IMR-90 (cell line): ENCODE results near the gene SELENOO. TPM values are rescaled to one million over a fixed set of nuclear protein-coding genes. Genes with fewer than 3 reads are reported as not detected.
A peak's percentile ranks its signal among the peaks of the same experiment; 100 is the strongest.

ENCODE experiments used
- ATAC-seq: fragments of 200-7000 bp; cut with Tn5 transposase; 2 replicates; pipeline ENCODE4 v1.9.1; 2020; ENCODE audit warnings: low read depth, mild to moderate bottlenecking, moderate library complexity
- BruUV-seq: library from RNA; stranded (reverse); fragments of 400-500 nt; replicated peaks from 2 replicates; lab custom pipeline; 2021; lab: Mats Ljungman, UMichigan
- CTCF ChIA-PET: fragments of 300-600 bp; formaldehyde crosslinking; extraction: SDS; loops from one replicate; lab custom pipeline; 2021; ENCODE audit warnings: antibody characterized with exemption; lab: Yijun Ruan, JAX
- POLR2A ChIA-PET: fragments of 300-600 bp; sonication (Branson Sonifier 250); formaldehyde crosslinking; loops from one replicate; lab custom pipeline; 2022; ENCODE audit warnings: antibody characterized with exemption; ENCODE audit not compliant: unreplicated experiment; lab: Charles Lee
- DNase-seq: peaks from one replicate; pipeline ENCODE4 v3.0.0; 2013
- H2AFZ ChIP-seq: replicated peaks from 2 replicates; pipeline ENCODE3; 2013; ENCODE audit warnings: low read length, mild to moderate bottlenecking; ENCODE audit not compliant: poor library complexity
- H2AK5ac ChIP-seq: 2 replicates; pipeline ENCODE4 v1.6.1; 2013; ENCODE audit warnings: low read depth, low read length, inconsistent platforms
- H2AK9ac ChIP-seq: replicated peaks from 2 replicates; pipeline ENCODE3; 2013; ENCODE audit warnings: mild to moderate bottlenecking, low read depth, low read length, moderate library complexity; ENCODE audit not compliant: poor library complexity
- H2BK120ac ChIP-seq: 2 replicates; pipeline ENCODE4 v1.6.1; 2013; ENCODE audit warnings: low read depth, low read length, inconsistent platforms
- H2BK15ac ChIP-seq: 3 replicates; pipeline ENCODE4 v1.6.1; 2013; ENCODE audit warnings: low read depth, low read length, inconsistent platforms
- H2BK20ac ChIP-seq: 2 replicates; pipeline ENCODE4 v1.6.1; 2013; ENCODE audit warnings: low read depth, mild to moderate bottlenecking, inconsistent platforms, low read length, moderate library complexity
- H2BK5ac ChIP-seq: 2 replicates; pipeline ENCODE4 v1.6.1; 2013; ENCODE audit warnings: mild to moderate bottlenecking, low read depth, low read length, inconsistent platforms; ENCODE audit not compliant: poor library complexity, severe bottlenecking
- H3K14ac ChIP-seq: replicated peaks from 2 replicates; pipeline ENCODE4 v1.6.1; 2013; ENCODE audit warnings: low read depth, low read length, inconsistent platforms
- H3K18ac ChIP-seq: 2 replicates; pipeline ENCODE4 v1.6.1; 2013; ENCODE audit warnings: low read depth, low read length, control low read depth
- H3K23ac ChIP-seq: 2 replicates; pipeline ENCODE4 v1.6.1; 2013; ENCODE audit warnings: low read depth, low read length, inconsistent platforms
- H3K27ac ChIP-seq: 2 replicates; pipeline ENCODE4 v1.5.1; 2013; ENCODE audit warnings: mild to moderate bottlenecking, control low read depth, low read length; ENCODE audit not compliant: insufficient read depth
- H3K27me3 ChIP-seq: 2 replicates; pipeline ENCODE4 v1.6.1; 2013; ENCODE audit warnings: low read length; ENCODE audit not compliant: control insufficient read depth, insufficient read depth
- H3K36me3 ChIP-seq: 2 replicates; pipeline ENCODE4 v1.6.1; 2013; ENCODE audit warnings: low read length, mixed read lengths; ENCODE audit not compliant: control insufficient read depth, insufficient read depth
- H3K4ac ChIP-seq: 2 replicates; pipeline ENCODE4 v1.6.1; 2013; ENCODE audit warnings: low read depth, low read length, inconsistent platforms
- H3K4me1 ChIP-seq: 2 replicates; pipeline ENCODE4 v1.6.1; 2013; ENCODE audit warnings: low read length, mixed read lengths; ENCODE audit not compliant: control insufficient read depth, insufficient read depth
- H3K4me2 ChIP-seq: 2 replicates; pipeline ENCODE4 v1.6.1; 2013; ENCODE audit warnings: low read depth, mild to moderate bottlenecking, control low read depth, low read length, moderate library complexity
- H3K4me3 ChIP-seq: 2 replicates; pipeline ENCODE4 v1.5.1; 2013; ENCODE audit warnings: low read depth, mild to moderate bottlenecking, control low read depth, low read length, moderate library complexity; ENCODE audit not compliant: insufficient read depth
- H3K56ac ChIP-seq: 2 replicates; pipeline ENCODE4 v1.6.1; 2013; ENCODE audit warnings: low read length, inconsistent platforms; ENCODE audit not compliant: insufficient read depth; ENCODE audit errors: extremely low read depth
- H3K79me1 ChIP-seq, 2 experiments: 2 replicates each; pipeline ENCODE4 v1.6.1; 2013; ENCODE audit warnings: low read length in 2 of 2, inconsistent platforms in 1 of 2, low read depth in 1 of 2
- H3K9ac ChIP-seq: 2 replicates; pipeline ENCODE4 v1.6.1; 2013; ENCODE audit warnings: low read depth, low read length, control low read depth
- H3K9me1 ChIP-seq: 2 replicates; pipeline ENCODE4 v1.6.1; 2013; ENCODE audit warnings: low read length, inconsistent platforms; ENCODE audit not compliant: insufficient read depth
- H3K9me3 ChIP-seq: 2 replicates; pipeline ENCODE4 v1.6.1; 2013; ENCODE audit warnings: low read length; ENCODE audit not compliant: control insufficient read depth, insufficient read depth
- H4K20me1 ChIP-seq: 2 replicates; pipeline ENCODE4 v1.6.1; 2013; ENCODE audit warnings: low read length, inconsistent platforms; ENCODE audit not compliant: insufficient read depth
- H4K5ac ChIP-seq: 2 replicates; pipeline ENCODE4 v1.6.1; 2013; ENCODE audit warnings: mild to moderate bottlenecking, low read depth, low read length, control low read depth
- H4K8ac ChIP-seq, 2 experiments: 2 replicates each; pipeline ENCODE4 v1.6.1; 2013; ENCODE audit warnings: low read depth in 2 of 2, low read length in 2 of 2, control low read depth in 1 of 2, inconsistent platforms in 1 of 2
- H4K91ac ChIP-seq: 2 replicates; pipeline ENCODE4 v1.6.1; 2013; ENCODE audit warnings: low read depth, low read length, inconsistent platforms; ENCODE audit not compliant: insufficient read depth
- BHLHE40 ChIP-seq: fragments of 150-350 bp; IDR thresholded peaks from 2 replicates; pipeline ENCODE4 v1.6.1; 2016; ENCODE audit warnings: mild to moderate bottlenecking, low read depth, low read length
- CEBPB ChIP-seq: IDR thresholded peaks from 2 replicates; pipeline ENCODE4 v1.6.1; 2012; ENCODE audit warnings: low read depth, low read length, improper control_type of control experiment
- CHD1 ChIP-seq: IDR thresholded peaks from 2 replicates; pipeline ENCODE4 v1.6.1; 2012; ENCODE audit warnings: low read depth, low read length, improper control_type of control experiment
- CTCF ChIP-seq: conservative IDR thresholded peaks from 2 replicates; pipeline ENCODE4 v1.5.1; 2012; ENCODE audit warnings: mild to moderate bottlenecking, low read depth, low read length, improper control_type of control experiment
- FOS ChIP-seq: fragments of 150-350 bp; IDR thresholded peaks from 2 replicates; pipeline ENCODE4 v1.6.1; 2016; ENCODE audit warnings: low read depth, low read length
- MAFK ChIP-seq: IDR thresholded peaks from 2 replicates; pipeline ENCODE4 v1.6.1; 2012; ENCODE audit warnings: low read depth, low read length, improper control_type of control experiment
- MAZ ChIP-seq: IDR thresholded peaks from 2 replicates; pipeline ENCODE4 v1.6.1; 2012; ENCODE audit warnings: low read depth, mild to moderate bottlenecking, low read length, improper control_type of control experiment, moderate library complexity, borderline replicate concordance
- NFE2L2 ChIP-seq: fragments of 150-350 bp; IDR thresholded peaks from 2 replicates; pipeline ENCODE4 v1.6.1; 2016; ENCODE audit warnings: low read depth, mild to moderate bottlenecking, low read length
- POLR2A ChIP-seq: IDR thresholded peaks from 2 replicates; pipeline ENCODE4 v1.6.1; 2012; ENCODE audit warnings: mild to moderate bottlenecking, low read depth, low read length
- RAD21 ChIP-seq: IDR thresholded peaks from 2 replicates; pipeline ENCODE4 v1.6.1; 2012; ENCODE audit warnings: low read length, improper control_type of control experiment
- RCOR1 ChIP-seq: IDR thresholded peaks from 2 replicates; pipeline ENCODE4 v1.6.1; 2012; ENCODE audit warnings: mild to moderate bottlenecking, low read length, improper control_type of control experiment; ENCODE audit not compliant: insufficient replicate concordance
- RFX5 ChIP-seq: IDR thresholded peaks from 2 replicates; pipeline ENCODE4 v1.8.0; 2012; ENCODE audit warnings: low read depth, mild to moderate bottlenecking, low read length, moderate library complexity
- SMC3 ChIP-seq: fragments of 150-350 bp; IDR thresholded peaks from 2 replicates; pipeline ENCODE4 v1.6.1; 2016; ENCODE audit warnings: low read depth, mild to moderate bottlenecking, antibody characterized with exemption, low read length, moderate library complexity
- USF2 ChIP-seq: fragments of 150-350 bp; IDR thresholded peaks from 2 replicates; pipeline ENCODE4 v1.6.1; 2017; ENCODE audit warnings: mild to moderate bottlenecking, antibody characterized with exemption, low read length, low read depth
- WGBS, 2 experiments: methylation state at CpG; one replicate each; pipeline versions ENCODE4 v1.1.5 to v1.1.7; 2013; ENCODE audit warnings: missing lambda C conversion rate in 2 of 2; ENCODE audit not compliant: insufficient read length in 1 of 2; ENCODE audit errors: extremely low coverage in 2 of 2; 5-methylcytosine and 5-hydroxymethylcytosine counted together
- dilution Hi-C: fragments of 300-500 bp; cut with HindIII; formaldehyde crosslinking; loops from one replicate; pipeline ENCODE4 v1.14.3; 2018; ENCODE audit warnings: low sequenced_read_pairs; ENCODE audit not compliant: unreplicated experiment
- in situ Hi-C: fragments of 300-500 bp; cut with MboI; formaldehyde crosslinking; loops from 3 replicates; pipeline ENCODE4 v1.14.3; 2019; ENCODE audit warnings: low sequenced_read_pairs, inconsistent platforms, mixed read lengths
- intact Hi-C: fragments of 100-400 bp; cut with micrococcal nuclease; formaldehyde crosslinking; loops from 2 replicates; pipeline ENCODE4 v1.10.0; 2022
- polyA plus RNA-seq, 3 experiments: library from polyadenylated mRNA; depleted of rRNA; stranded (reverse); fragments of >200 nt; gene quantifications; 2 replicates each; pipeline ENCODE4 v1.2.3, GENCODE V29; 2012; ENCODE audit warnings: low replicate concordance in 1 of 3
- total RNA-seq: library from RNA; depleted of rRNA; stranded (reverse); fragments of >200 nt; gene quantifications from 2 replicates; pipeline ENCODE4 v1.2.3, GENCODE V29; 2012
- TF ChIP-seq, protein P1 (sequence below): fragments of 150-350 bp; IDR thresholded peaks from 2 replicates; pipeline ENCODE4 v1.6.1; 2016; ENCODE audit warnings: low read depth, mild to moderate bottlenecking, low read length, moderate library complexity, borderline replicate concordance

The SELENOO gene
- total and polyA plus RNA-seq, 2 of the 4 experiments (the other 2 are of a cell fraction), result 10.4 to 21.4 TPM

DNA sequence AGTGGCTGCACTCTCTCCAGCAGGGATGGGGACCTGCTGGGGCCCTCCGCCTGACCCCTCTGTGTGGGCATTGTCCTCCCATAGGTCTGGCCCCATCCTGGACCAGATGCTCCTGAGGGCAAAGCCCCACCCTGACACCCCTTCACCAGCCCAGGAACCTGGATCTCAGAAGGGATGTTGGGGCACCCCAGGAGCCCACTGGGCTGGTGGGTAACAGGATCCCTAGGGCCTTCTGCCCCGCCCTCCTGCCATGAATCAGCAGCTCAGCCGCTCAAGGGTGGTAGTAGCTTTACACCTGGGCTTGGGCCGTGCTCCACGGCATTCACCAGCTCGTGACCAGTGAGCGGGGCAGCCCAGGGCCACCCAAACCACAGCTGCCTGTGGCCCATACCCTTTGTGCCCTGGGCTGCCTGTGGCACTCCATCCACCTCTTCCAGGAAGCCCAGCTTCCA, 61.7 kb downstream of the SELENOO start:
- Histone ChIP-seq H2BK20ac (no peak overlapping the region), H3K23ac (no peak overlapping the region), H3K79me1 (peaks cover 9 to 38% of the 10 kb centered on the region in 2 experiments; a peak in 3 of 4 replicates), H2AK5ac (peak overlapping the region; percentile 96), H4K5ac (no peak overlapping the region), H2BK15ac (no peak overlapping the region), H4K91ac (peak overlapping the region; percentile 47; the same call in 1 of the 2 replicates), H2BK5ac (peak overlapping the region; percentile 8), H2AFZ (peak overlapping the region; percentile 63), H3K4ac (peak overlapping the region; percentile 86), H3K4me2 (no peak overlapping the region), H4K20me1 (peaks cover 24% of the 10 kb centered on the region), H2AK9ac (peak overlapping the region; percentile 95), H3K18ac (no peak overlapping the region), H4K8ac (peak overlapping the region in 1 of 2 experiments; percentile 25; a peak in 1 of 4 replicates), H3K27me3 (no peaks in the 10 kb centered on the region), H3K4me1 (peaks cover 17% of the 10 kb centered on the region), H3K27ac (no peak overlapping the region), H3K9me3 (no peaks in the 10 kb centered on the region), H3K9me1 (peaks cover 4% of the 10 kb centered on the region; the same call in 1 of the 2 replicates), H3K14ac (no peak overlapping the region), H2BK120ac (no peak overlapping the region), H3K9ac (no peak overlapping the region), H3K36me3 (peaks cover 4% of the 10 kb centered on the region; the same call in 1 of the 2 replicates), H3K4me3 (no peak overlapping the region), H3K56ac (no peak overlapping the region)
- in situ Hi-C loops (no loop called here), intact Hi-C loops (no loop called here), dilution Hi-C loops (no loop called here)
- no peak for DNase-seq
- WGBS, 2 experiments, result no CpG with 5 or more reads among the region's 7 CpGs
- CTCF ChIA-PET, result no interaction called here
- ATAC-seq, result no peak
- POLR2A ChIA-PET, result no interaction called here
- no peak for TF ChIP-seq SMC3
- TF ChIP-seq RCOR1, result no peak
- TF ChIP-seq RAD21, result no peak
- TF ChIP-seq FOS, result no peak
- TF ChIP-seq MAFK, result no peak
- TF ChIP-seq RFX5, result no peak
- TF ChIP-seq, protein P1, sequence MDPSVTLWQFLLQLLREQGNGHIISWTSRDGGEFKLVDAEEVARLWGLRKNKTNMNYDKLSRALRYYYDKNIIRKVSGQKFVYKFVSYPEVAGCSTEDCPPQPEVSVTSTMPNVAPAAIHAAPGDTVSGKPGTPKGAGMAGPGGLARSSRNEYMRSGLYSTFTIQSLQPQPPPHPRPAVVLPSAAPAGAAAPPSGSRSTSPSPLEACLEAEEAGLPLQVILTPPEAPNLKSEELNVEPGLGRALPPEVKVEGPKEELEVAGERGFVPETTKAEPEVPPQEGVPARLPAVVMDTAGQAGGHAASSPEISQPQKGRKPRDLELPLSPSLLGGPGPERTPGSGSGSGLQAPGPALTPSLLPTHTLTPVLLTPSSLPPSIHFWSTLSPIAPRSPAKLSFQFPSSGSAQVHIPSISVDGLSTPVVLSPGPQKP, result no peak
- TF ChIP-seq USF2, result no peak
- TF ChIP-seq POLR2A, result no peak
- TF ChIP-seq CHD1, result no peak
- no peak for TF ChIP-seq CEBPB
- no peak for TF ChIP-seq BHLHE40
- TF ChIP-seq NFE2L2, result no peak
- no peak for TF ChIP-seq CTCF
- TF ChIP-seq MAZ, result no peak
- no TSS peak for BruUV-seq
